ENCODE results near the gene CAMK4. TPM values are rescaled to one million over a fixed set of nuclear protein-coding genes. Genes with fewer than 3 reads are reported as not detected.
"Not testable (repeated sequence)": the region's sequence is repeated elsewhere in the genome, so short reads cannot be mapped to it uniquely, and the experiment has no call there.

Gene CAMK4
- total RNA-seq, 1 donor from 2014 or later: 0.11 TPM

GRCh38 chr5:111248571-111248970 lies 24.4 kb downstream of the CAMK4 start:
- intact Hi-C loops (cut with DNase I): no loop called here
- no peak for DNase-seq (ENCODE audit: missing footprints)
- no peak for ATAC-seq

- ATAC-seq (no peak), DNase-seq (ENCODE audit: missing footprints) (no peak)
- intact Hi-C loops (cut with DNase I): no loop called here
Observed at GRCh38 chr5:111251921-111252320, 27.7 kb downstream of the CAMK4 start.

DNA sequence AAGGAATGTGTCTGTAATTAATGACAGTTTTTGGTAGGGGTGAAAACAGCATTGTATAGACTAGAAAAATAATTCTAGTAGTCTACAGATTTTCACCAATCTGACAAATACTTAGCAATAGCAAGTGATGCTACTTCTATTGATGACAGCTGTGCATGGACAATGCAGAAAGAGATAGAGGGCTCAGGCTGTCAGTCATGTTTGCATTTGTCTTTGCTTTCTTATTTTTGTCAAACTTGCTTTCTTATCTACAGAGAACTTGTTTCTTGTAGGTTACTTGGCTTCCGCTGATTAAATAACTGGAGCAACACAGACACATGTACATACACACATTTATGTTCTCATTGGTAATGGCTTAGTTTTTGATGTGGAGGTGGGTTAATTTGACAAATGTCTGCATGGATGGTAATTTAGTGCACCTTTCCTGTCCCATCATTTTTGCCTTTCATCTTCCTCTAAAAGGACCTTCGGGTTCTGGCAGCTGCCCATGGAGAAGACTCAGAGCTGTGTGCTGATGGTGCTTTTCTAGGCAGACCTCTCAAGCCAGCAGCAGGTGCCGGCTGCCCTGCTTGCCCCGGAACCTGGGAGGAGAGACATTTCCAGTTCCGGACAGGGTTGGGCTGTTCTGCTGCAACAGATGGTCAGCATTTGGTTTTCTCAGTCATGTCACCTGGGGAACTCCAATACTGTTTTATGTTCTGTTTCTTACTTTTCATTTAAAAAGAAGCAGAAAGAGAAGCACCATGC lies 28.8 kb downstream of the CAMK4 start:
- intact Hi-C loops (cut with DNase I): no loop called here
- no peak for ATAC-seq
- no peak for DNase-seq (ENCODE audit: missing footprints)

DNA sequence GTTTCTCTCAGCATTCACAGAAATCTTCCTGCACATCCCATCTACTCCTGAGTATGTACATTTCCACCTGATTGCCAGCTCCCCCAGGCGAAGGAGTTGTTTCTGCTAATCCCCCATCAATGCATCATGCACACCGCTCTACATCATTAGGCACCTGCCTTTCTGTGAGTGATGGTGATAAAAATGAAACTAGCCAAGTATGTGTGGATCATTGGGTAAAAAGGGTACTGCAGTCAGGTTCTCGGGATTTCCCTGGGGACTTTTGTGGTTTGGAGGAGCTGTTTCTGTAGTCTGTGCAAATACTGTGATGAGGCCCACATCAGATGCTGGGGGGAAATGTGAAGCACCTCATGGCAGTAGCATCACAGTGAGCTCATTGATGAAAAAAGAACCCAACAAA lies 30.4 kb downstream of the CAMK4 start:
- ATAC-seq (no peak), DNase-seq (ENCODE audit: missing footprints) (no peak)
- intact Hi-C loops (cut with DNase I): no loop called here

DNA sequence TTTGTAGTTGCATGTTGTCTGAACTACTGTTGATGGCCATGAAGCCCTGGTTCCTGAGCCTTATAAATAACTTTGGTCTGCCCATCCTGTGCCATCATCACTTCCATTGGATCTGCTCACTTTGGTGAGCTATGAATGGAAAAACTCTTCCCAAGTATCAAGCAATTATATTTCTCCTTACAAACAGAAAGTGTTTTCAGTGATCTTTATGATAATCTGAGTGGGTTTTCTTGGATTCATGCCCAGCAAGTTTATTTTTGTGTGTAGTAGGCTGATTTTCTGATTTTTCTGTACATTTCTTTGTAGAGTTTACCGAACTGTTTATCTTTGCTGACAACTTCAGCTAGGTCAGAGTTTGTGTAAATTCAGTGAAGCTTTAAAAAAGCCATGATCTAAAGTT lies 31.0 kb downstream of the CAMK4 start:
- intact Hi-C loops (cut with DNase I): no loop called here
- ATAC-seq (no peak), DNase-seq (ENCODE audit: missing footprints) (no peak)

DNA sequence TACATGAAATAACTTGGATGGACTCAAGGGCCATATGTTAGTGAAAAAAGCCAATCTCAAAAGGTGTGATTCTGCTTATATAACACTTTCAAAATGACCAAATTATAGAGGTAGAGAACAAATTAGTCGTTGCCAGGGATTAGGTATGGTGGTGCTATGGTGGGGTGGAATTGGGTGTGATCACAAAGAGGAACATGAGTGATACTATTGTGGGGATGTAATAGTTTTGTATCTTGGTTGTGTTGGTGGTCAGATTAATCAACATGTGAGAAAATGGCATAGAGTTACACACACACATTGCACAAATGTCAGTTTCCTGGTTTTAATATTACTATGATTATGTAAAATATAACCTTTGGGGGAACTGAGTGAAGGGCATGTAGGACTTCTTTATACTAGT lies 31.9 kb downstream of the CAMK4 start:
- ATAC-seq (no peak), DNase-seq (ENCODE audit: missing footprints) (no peak)
- intact Hi-C loops (cut with DNase I): no loop called here

GRCh38 chr5:111257610-111258009 lies 33.4 kb downstream of the CAMK4 start:
- ATAC-seq; intact Hi-C loops (cut with DNase I); DNase-seq (ENCODE audit: missing footprints): not testable (repeated sequence)

DNA sequence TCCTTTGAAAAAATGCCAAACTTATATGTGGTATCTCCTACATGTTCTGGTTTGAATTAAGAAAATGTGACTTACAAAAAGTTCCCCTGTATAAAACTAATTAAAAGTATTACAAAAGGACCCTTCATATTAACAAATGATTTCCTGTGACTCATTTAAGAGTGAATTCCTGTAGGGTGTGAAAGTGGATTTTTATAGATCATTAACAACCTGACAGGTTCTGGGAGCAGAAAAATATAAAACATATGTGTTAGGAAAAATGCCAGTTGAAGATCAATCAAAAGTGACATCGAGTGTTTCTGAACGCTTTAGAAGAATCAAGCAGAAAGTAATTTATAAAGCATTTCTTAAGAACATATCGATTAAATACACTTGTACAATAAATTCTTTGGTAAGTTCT lies 35.5 kb downstream of the CAMK4 start:
- DNase-seq (ENCODE audit: missing footprints): no peak
- ATAC-seq: no peak
- intact Hi-C loops (cut with DNase I): no loop called here

- intact Hi-C loops (cut with DNase I): no loop called here
- ATAC-seq: no peak
- no peak for DNase-seq (ENCODE audit: missing footprints)
Observed at GRCh38 chr5:111261610-111262009, 37.4 kb downstream of the CAMK4 start.

GRCh38 chr5:111262153-111262552 lies 38.0 kb downstream of the CAMK4 start:
- no peak for ATAC-seq
- DNase-seq (ENCODE audit: missing footprints): no peak
- intact Hi-C loops (cut with DNase I): no loop called here

GRCh38 chr5:111262815-111263214 lies 38.6 kb downstream of the CAMK4 start:
- DNase-seq (ENCODE audit: missing footprints): no peak
- no peak for ATAC-seq
- intact Hi-C loops (cut with DNase I): no loop called here

DNA sequence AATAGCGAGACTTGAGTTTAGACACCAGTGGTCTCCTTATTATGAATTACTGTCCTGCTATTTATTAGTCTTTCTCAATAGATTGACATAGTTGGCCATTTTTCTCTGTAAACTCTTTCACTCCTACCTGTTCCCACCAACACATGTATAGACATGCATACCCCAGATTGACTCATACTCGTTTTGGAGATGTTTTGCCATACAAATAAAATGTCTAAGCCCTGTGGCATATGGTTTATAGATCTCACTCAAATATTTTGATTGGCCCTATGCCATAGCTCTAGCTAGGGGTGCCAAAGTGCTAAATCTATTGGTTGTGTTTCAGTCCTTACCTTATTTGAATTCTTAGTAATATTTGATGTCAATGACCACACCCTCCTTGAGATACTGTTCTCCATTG lies 42.3 kb downstream of the CAMK4 start:
- ATAC-seq (no peak), DNase-seq (ENCODE audit: missing footprints) (no peak)
- intact Hi-C loops (cut with DNase I): no loop called here

DNA sequence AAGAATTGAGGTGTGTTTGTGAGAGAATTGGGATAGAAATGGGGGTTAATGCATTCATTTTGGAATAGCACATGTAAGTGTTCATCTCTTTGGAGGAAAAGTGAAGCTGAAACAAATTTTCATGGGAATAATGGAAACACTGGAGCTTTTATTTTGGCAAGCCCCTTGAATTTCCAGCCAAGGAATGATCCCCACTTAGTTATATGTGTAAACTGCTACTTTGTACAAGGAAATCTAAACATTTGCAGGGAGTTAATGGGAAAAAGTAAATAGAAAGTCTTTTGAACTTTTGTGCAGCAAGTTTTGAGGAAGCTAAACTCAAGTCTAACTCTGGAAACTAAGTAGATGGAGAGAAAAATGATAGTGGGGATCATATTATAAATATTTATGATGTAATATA lies 44.1 kb downstream of the CAMK4 start:
- DNase-seq (ENCODE audit: missing footprints): no peak
- ATAC-seq: no peak
- intact Hi-C loops (cut with DNase I): no loop called here

- ATAC-seq (no peak), DNase-seq (ENCODE audit: missing footprints) (no peak)
- intact Hi-C loops (cut with DNase I): no loop called here
Observed at GRCh38 chr5:111271885-111272284, 47.7 kb downstream of the CAMK4 start.

DNA sequence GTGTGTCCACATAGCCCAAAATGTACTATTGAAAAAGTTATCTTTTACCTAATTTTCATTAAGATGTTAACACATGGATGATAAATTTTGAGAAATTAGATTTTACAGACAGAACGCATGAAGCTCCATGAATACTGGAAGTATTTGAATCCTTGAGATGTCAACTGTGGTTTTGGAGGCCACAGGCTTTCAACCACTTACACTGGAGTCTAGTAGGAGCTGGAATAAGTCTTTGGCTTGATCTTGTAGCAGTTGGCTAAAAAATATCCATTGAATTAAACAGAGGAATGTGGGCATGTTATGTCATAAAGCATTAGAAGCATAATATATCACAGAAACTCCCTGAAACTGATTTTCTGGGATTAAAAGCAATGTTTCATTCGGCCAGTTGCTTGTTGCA lies 52.9 kb downstream of the CAMK4 start:
- ATAC-seq (no peak), DNase-seq (ENCODE audit: missing footprints) (no peak)
- intact Hi-C loops (cut with DNase I): loop anchor here (5.0 kb wide), 1 partner anchor 120 kb away; no protein-coding TSS in a partner anchor

DNA sequence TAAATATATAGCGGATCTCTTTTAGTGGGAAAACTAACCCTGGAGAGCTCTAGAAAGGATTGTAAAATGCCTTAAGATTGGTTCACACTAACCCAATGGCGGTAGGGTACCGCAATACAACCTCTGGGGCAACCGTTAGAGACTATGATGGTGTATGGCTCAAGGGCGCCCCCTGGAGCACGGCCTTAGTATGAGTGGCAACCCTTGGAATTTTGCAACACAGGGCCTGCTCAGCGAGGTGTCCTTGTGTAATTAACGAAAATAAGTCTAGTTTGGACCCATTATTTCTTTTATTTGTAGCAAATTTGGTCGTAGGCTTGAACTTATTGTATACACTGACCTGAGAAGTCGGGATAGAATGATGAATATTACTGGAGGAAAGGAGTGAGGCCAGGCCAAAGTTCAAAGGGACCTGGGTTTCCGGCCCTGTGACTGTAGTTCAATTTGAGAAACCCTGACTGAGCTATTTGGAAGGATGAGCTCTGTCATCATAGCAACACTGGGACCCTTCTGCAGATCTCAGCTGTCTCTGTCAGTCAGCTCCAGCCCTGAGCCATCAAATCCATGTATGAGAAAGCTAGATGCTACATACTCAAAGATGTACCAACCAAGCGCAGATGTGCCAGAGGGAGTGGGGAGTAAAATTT lies 54.8 kb downstream of the CAMK4 start:
- peak; percentile 74 for DNase-seq (ENCODE audit: missing footprints)
- no peak for ATAC-seq
- intact Hi-C loops (cut with DNase I): loop anchor here (5.0 kb wide), 1 partner anchor 122 kb away; no protein-coding TSS in a partner anchor

- ATAC-seq (no peak), DNase-seq (ENCODE audit: missing footprints) (no peak)
- intact Hi-C loops (cut with DNase I): no loop called here
Observed at GRCh38 chr5:111280282-111280951, 56.2 kb downstream of the CAMK4 start.

DNA sequence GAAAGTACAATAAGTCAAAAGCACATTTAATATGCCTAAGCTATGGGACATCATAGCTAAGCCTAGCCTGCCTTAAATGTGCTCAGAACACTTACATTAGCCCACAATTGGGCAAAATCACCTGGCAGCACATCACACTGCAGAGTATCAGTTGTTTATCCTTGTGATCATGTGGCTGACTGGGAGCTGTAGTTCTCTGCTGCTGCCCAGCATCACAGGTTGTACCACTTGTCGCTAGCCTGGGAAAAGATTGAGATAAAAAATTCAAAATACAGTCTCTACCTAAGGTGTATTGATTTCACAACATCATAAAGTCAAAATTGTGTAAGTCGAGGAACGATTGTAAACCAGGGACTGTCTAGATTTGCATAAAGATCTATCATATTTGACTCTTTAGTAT lies 58.6 kb downstream of the CAMK4 start:
- ATAC-seq: no peak

DNA sequence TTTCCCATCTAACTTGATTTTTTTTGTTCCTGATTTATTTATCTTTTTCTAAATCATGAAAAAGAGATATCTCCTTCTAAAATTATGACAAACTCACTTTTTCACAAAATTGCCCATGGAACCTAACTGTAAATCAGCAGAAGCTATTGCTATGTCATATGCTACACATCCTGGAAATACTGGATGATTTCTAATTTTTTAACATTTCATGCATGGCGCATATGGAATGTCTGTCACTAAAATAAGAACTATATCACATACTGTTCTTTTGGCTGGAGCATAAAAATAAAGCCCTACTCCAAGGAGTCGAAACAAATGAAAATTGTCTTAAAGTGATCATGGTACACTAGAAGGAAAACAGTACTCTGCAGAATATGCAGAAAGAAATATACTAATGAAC lies 60.6 kb downstream of the CAMK4 start:
- intact Hi-C loops (cut with DNase I): no loop called here
- no peak for ATAC-seq
- no peak for DNase-seq (ENCODE audit: missing footprints)

More for the DNA sequence above, 58.6 kb downstream of the CAMK4 start:
- no peak for DNase-seq (ENCODE audit: missing footprints)
- intact Hi-C loops (cut with DNase I): no loop called here

DNA sequence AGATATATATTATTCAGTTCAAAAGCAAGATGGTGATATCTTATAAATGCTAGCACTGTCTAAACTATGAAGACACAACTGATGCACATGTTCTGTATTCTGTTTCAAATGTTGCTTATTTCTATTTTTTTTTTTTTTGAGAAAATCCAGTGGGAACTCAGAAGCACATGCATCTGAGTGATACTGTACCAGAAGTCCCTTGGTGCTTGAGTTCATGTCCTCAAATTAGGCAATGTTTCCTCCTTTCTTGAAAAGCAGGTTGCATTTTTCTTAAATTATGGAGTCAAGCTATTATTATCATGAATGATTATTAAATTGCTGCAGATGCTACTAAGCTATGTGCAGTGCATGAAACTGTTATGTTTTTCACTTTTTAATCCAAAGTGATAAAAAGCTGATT lies 70.4 kb downstream of the CAMK4 start:
- DNase-seq (ENCODE audit: missing footprints) (no peak), ATAC-seq (no peak)
- intact Hi-C loops (cut with DNase I): no loop called here
